CD8-positive, alpha-beta memory T cell (primary cell): ENCODE results near the gene TOMM7. TPM values are rescaled to one million over a fixed set of nuclear protein-coding genes. Genes with fewer than 3 reads are reported as not detected.
A peak's percentile ranks its signal among the peaks of the same experiment; 100 is the strongest.
"Not testable (repeated sequence)": the region's sequence is repeated elsewhere in the genome, so short reads cannot be mapped to it uniquely, and the experiment has no call there.

Experiments used
- CTCF ChIA-PET: fragments of 350-600 bp; sonication (Branson Sonifier 250); formaldehyde crosslinking; loops from one replicate; lab custom pipeline; 2021; ENCODE audit warnings: antibody characterized with exemption; lab: Charles Lee
- POLR2A ChIA-PET: fragments of 350-600 bp; sonication (Branson Sonifier 250); formaldehyde crosslinking; loops from one replicate; lab custom pipeline; 2021; ENCODE audit warnings: antibody characterized with exemption; lab: Charles Lee
- DNase-seq, 5 donors: peaks; one replicate each; pipeline versions ENCODE4 v3.0.0 to v3.0.0-alpha.2; 2020 to 2022; ENCODE audit warnings: mixed read lengths in 1 of 5
- H3K27ac ChIP-seq: one replicate; pipeline ENCODE4 v1.7.0; 2013; ENCODE audit warnings: low read depth, mild to moderate bottlenecking, low read length, moderate library complexity
- H3K27me3 ChIP-seq: 2 replicates; pipeline ENCODE4 v1.7.0; 2013; ENCODE audit warnings: low read length, mild to moderate bottlenecking; ENCODE audit not compliant: insufficient read depth, poor library complexity, severe bottlenecking
- H3K36me3 ChIP-seq: 2 replicates; pipeline ENCODE4 v1.7.0; 2013; ENCODE audit warnings: mild to moderate bottlenecking, low read length, moderate library complexity; ENCODE audit not compliant: insufficient read depth
- H3K4me1 ChIP-seq: 2 replicates; pipeline ENCODE4 v1.7.0; 2013; ENCODE audit warnings: mild to moderate bottlenecking, low read length, moderate library complexity; ENCODE audit not compliant: insufficient read depth
- H3K4me3 ChIP-seq: 2 replicates; pipeline ENCODE4 v1.7.0; 2013; ENCODE audit warnings: mild to moderate bottlenecking, low read length
- H3K9me3 ChIP-seq: 2 replicates; pipeline ENCODE4 v1.7.0; 2013; ENCODE audit warnings: mild to moderate bottlenecking, low read length
- H3K27ac Mint-ChIP-seq, 8 donors: one replicate each; pipeline ENCODE4 v1.8.0; 2020 to 2021; ENCODE audit warnings: mixed read lengths in 8 of 8, mild to moderate bottlenecking in 6 of 8, inconsistent platforms in 3 of 8, moderate library complexity in 3 of 8
- H3K27me3 Mint-ChIP-seq, 2 donors: one replicate each; pipeline ENCODE4 v1.8.0; 2020 to 2021; ENCODE audit warnings: mixed read lengths in 2 of 2, mild to moderate bottlenecking in 1 of 2, moderate library complexity in 1 of 2
- H3K36me3 Mint-ChIP-seq, 3 donors: one replicate each; pipeline ENCODE4 v1.8.0; 2020 to 2021; ENCODE audit warnings: mixed read lengths in 3 of 3, inconsistent platforms in 1 of 3, mild to moderate bottlenecking in 1 of 3
- H3K4me1 Mint-ChIP-seq, 3 donors: one replicate each; pipeline ENCODE4 v1.8.0; 2020 to 2021; ENCODE audit warnings: mixed read lengths in 3 of 3, inconsistent platforms in 1 of 3, mild to moderate bottlenecking in 1 of 3
- H3K4me3 Mint-ChIP-seq, 7 donors: one replicate each; pipeline ENCODE4 v1.8.0; 2020 to 2021; ENCODE audit warnings: mixed read lengths in 7 of 7, mild to moderate bottlenecking in 6 of 7, moderate library complexity in 4 of 7, inconsistent platforms in 2 of 7
- H3K9me3 Mint-ChIP-seq, 5 donors: one replicate each; pipeline ENCODE4 v1.8.0; 2020 to 2022; ENCODE audit warnings: mixed read lengths in 5 of 5, mild to moderate bottlenecking in 3 of 5, moderate library complexity in 2 of 5, inconsistent platforms in 1 of 5
- polyA plus RNA-seq: library from polyadenylated mRNA; unstranded; fragments of 300-500 nt; fragmentation: Illumina TruSeq; gene quantifications from one replicate; pipeline ENCODE4 v1.2.3, GENCODE V29; 2021
- total RNA-seq, 2 experiments: library from RNA; stranded (reverse); gene quantifications; one replicate each; pipeline ENCODE4 v1.2.3, GENCODE V29; 2021

TOMM7 gene
- total and polyA plus RNA-seq, 3 experiments from 2014 or later: 299 to 409 (median 318) TPM

DNA sequence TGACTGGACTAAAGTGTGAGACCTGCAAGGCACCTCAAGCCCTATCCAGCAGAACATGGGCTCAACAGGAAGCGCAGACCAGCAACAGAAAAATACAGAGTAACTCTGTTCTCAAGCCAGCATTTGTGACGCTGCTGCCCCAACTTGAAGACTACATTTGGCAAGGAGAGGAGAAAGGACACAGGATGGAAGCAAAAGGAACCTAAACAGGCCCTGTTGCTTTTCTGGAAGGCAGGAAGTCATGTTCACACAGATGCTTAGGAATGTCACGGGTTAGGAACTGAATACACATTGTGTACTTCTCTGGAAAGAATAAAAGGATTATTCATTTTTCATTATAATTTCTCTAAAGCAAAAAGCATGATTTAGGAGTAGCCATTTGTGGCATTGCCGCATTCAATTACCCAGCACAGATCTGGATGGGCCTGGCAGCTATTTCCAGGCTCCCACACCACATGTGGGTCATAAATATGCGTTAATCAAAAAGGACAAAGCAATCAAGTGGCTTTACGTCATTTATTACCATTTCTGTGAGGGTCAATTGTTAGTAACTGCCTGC is 19.8 kb upstream of the TOMM7 start:
- H3K4me1 ChIP-seq: no peaks in the 10 kb centered on the region
- no peaks in the 10 kb centered on the region for H3K36me3 ChIP-seq
- no peak overlapping the region for H3K4me3 ChIP-seq
- H3K27ac Mint-ChIP-seq: no peak overlapping the region
- no peaks in the 10 kb centered on the region for H3K27me3 ChIP-seq
- no peaks in the 10 kb centered on the region for H3K9me3 ChIP-seq
- POLR2A ChIA-PET: no interaction called here
- no peak overlapping the region for H3K27ac ChIP-seq
- no peaks in the 10 kb centered on the region for H3K36me3 Mint-ChIP-seq
- no peaks in the 10 kb centered on the region for H3K4me1 Mint-ChIP-seq
- H3K4me3 Mint-ChIP-seq: no peak overlapping the region
- H3K9me3 Mint-ChIP-seq: no peaks in the 10 kb centered on the region
- no peak for DNase-seq
- CTCF ChIA-PET: no interaction called here
- peaks cover 12% of the 10 kb centered on the region in 2 donors for H3K27me3 Mint-ChIP-seq

DNA sequence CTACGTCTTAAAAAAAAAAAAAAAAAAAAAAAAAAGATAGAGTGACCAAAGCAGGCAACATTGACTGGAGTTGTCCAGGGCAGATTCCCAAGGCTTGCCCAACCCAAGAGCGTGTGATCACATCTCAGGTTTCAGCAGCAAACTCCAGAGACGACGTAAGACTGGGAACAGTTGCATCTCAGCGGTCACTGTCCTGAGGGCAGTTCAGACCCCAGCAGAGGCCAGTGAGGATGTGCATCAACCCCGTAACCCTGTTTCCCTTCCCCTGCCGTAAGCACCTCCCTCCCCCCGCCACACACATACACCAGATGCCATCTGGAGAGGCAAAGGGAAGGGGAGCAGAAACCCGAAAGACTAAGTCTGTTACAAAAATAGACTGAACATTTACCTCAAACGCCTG is 19.3 kb upstream of the TOMM7 start:
- no peaks in the 10 kb centered on the region for H3K36me3 ChIP-seq
- no peaks in the 10 kb centered on the region for H3K27me3 ChIP-seq
- no peak overlapping the region for H3K4me3 ChIP-seq
- ChIA-PET CTCF (no interaction called here), POLR2A (no interaction called here)
- Mint-ChIP-seq H3K4me1 (no peaks in the 10 kb centered on the region), H3K27ac (no peak overlapping the region), H3K9me3 (no peaks in the 10 kb centered on the region), H3K36me3 (no peaks in the 10 kb centered on the region), H3K4me3 (no peak overlapping the region), H3K27me3 (peaks cover 14 to 15% of the 10 kb centered on the region in 2 donors)
- no peaks in the 10 kb centered on the region for H3K4me1 ChIP-seq
- H3K9me3 ChIP-seq: no peaks in the 10 kb centered on the region
- H3K27ac ChIP-seq: no peak overlapping the region
- no peak for DNase-seq

DNA sequence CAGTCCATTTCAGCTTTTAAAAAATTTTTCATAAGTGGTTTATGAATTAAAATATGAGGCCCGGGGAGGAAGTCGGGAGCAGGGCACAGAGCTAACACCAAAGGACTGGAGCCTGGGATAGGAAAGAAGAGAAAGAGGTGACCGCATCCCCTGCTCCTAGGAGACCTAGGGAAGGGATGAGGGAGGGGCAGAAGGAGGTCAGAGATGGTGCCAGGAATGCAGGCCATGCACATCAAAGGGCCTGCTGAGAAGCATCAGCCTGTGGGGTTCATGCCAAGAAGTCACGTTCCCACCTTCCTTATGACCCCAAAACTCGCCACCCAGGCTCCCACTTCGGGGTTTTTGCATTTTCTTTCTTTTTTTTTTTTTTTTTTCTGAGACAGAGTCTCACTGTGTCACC is 14.7 kb upstream of the TOMM7 start:
- Histone ChIP-seq H3K27me3 (no peaks in the 10 kb centered on the region), H3K4me3 (no peak overlapping the region), H3K4me1 (no peaks in the 10 kb centered on the region), H3K9me3 (no peaks in the 10 kb centered on the region), H3K27ac (no peak overlapping the region), H3K36me3 (no peaks in the 10 kb centered on the region)
- peaks cover 0 to 2% (median 0%) of the 10 kb centered on the region in 3 donors for H3K36me3 Mint-ChIP-seq
- H3K27ac Mint-ChIP-seq: no peak overlapping the region
- H3K4me3 Mint-ChIP-seq: no peak overlapping the region
- H3K4me1 Mint-ChIP-seq: no peaks in the 10 kb centered on the region
- ChIA-PET POLR2A (no interaction called here), CTCF (no interaction called here)
- no peak for DNase-seq
- peaks cover 14 to 15% of the 10 kb centered on the region in 2 donors for H3K27me3 Mint-ChIP-seq
- no peaks in the 10 kb centered on the region for H3K9me3 Mint-ChIP-seq

DNA sequence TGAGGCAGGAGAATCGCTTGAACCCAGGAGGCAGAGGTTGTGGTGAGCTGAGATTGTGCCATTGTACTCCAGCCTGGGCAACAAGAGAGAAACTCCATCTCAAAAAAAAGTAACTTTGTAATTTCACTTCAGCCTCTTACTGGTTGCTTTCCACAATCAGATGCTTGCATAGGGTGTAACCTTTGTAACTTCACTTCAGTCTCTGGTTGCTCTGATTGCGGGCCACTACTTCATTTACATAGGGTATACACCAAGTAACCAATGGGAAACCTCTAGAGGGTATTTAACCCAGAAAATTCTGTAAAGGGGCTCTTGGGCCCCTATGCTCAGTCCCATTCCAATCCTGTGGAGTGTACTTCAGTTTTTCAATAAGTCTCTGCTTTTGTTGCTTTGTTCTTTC is 13.9 kb upstream of the TOMM7 start:
- H3K4me3 ChIP-seq, DNase-seq, H3K9me3 Mint-ChIP-seq, POLR2A ChIA-PET, H3K27ac ChIP-seq, CTCF ChIA-PET, H3K27ac Mint-ChIP-seq, H3K36me3 Mint-ChIP-seq, H3K4me1 Mint-ChIP-seq, H3K36me3 ChIP-seq, H3K27me3 ChIP-seq, H3K4me1 ChIP-seq, H3K4me3 Mint-ChIP-seq, H3K9me3 ChIP-seq: not testable (repeated sequence)
- H3K27me3 Mint-ChIP-seq: peaks cover 14 to 15% of the 10 kb centered on the region in 2 donors

DNA sequence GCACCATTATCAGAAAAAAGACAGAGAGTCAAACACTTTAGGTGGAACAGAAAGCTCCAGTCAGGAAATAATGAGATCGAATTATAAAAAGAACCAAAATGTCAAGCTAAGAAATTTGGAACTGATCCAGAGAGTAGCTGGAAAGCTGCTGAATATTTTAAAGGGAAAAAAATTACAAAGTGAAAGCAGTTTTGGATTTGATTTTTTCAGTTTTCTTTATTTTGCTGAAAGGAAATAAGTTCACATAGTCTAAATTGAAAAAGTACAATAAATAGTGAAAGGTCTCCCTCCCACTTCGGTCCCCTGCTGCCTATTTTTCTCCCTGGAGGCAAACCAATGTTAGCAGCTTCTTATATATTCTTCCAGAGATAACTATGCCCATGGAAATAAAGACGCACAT is 11.3 kb upstream of the TOMM7 start:
- Histone ChIP-seq H3K36me3 (no peaks in the 10 kb centered on the region), H3K27ac (no peak overlapping the region), H3K4me1 (no peaks in the 10 kb centered on the region), H3K9me3 (no peaks in the 10 kb centered on the region), H3K27me3 (no peaks in the 10 kb centered on the region), H3K4me3 (no peak overlapping the region)
- H3K27ac Mint-ChIP-seq: no peak overlapping the region
- no peak overlapping the region for H3K4me3 Mint-ChIP-seq
- H3K27me3 Mint-ChIP-seq: peaks cover 10% of the 10 kb centered on the region in 2 donors
- DNase-seq: no peak
- CTCF ChIA-PET: no interaction called here
- no peaks in the 10 kb centered on the region for H3K4me1 Mint-ChIP-seq
- POLR2A ChIA-PET: no interaction called here
- H3K9me3 Mint-ChIP-seq: no peaks in the 10 kb centered on the region
- peaks cover 0 to 2% (median 0%) of the 10 kb centered on the region in 3 donors for H3K36me3 Mint-ChIP-seq

DNA sequence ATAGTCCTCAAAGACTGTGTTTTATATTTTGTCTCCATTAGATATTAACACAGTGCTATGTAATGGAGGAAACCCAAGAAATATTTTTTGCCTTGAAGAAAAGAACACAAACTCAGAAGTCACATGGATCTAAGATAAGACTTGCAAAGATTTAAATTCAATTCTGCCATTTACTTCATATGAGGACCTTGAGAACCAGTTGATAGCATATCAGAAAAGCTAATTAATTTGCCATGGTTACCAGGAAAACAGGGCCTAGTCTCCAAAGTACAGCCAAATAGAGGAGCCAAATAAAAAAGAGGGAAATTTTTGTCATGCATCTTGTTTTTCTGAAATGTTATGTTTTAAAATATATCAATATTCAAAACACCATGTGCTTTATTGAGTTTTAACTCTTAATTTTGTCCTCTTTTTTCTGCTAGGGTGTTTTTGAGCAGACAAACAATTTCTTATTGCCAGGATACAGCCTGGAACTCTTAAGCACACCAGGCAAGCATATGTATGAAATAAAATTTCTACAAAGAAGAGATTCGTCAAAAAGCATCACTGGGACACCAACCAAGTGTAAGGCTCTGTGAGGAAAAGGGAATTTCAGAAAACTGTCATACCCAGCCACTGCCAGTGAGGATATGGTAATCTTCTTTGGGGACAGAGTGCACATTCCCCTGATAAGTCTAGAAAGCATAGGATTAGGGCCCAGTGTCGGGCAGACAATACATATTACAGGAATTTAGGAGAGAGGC is 10.6 kb upstream of the TOMM7 start:
- peaks cover 9% of the 10 kb centered on the region in 2 donors for H3K27me3 Mint-ChIP-seq
- Histone ChIP-seq H3K4me3 (no peak overlapping the region), H3K27me3 (no peaks in the 10 kb centered on the region), H3K36me3 (no peaks in the 10 kb centered on the region), H3K9me3 (no peaks in the 10 kb centered on the region), H3K4me1 (no peaks in the 10 kb centered on the region), H3K27ac (no peak overlapping the region)
- peaks cover 0 to 2% (median 0%) of the 10 kb centered on the region in 3 donors for H3K36me3 Mint-ChIP-seq
- CTCF ChIA-PET: no interaction called here
- H3K9me3 Mint-ChIP-seq: no peaks in the 10 kb centered on the region
- no peak overlapping the region for H3K4me3 Mint-ChIP-seq
- H3K4me1 Mint-ChIP-seq: no peaks in the 10 kb centered on the region
- H3K27ac Mint-ChIP-seq: no peak overlapping the region
- no peak for DNase-seq
- POLR2A ChIA-PET: interaction anchor here (1.2 kb wide), 1 partner anchor 9 kb away, joined by 4 read pairs; no protein-coding TSS in a partner anchor

DNA sequence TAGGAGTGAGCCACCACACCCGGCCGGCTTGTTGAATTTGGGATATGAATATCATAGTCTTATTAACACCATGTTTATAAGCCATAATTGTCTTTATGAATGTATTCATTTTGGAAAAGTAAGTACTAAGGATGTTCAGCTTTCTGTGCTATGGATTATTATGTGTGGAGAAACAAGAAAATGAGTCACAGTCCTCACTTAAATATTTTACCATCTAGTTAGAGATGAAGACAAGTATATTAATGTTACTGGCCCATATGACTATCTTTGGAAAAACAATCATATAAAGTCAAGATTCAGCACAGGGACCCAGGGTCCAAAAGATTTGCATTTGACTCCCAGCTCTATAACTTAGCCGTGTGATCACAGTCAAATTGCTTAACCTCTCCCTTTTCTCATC is 9.8 kb upstream of the TOMM7 start:
- ChIA-PET POLR2A (interaction anchor here (1.2 kb wide), 1 partner anchor 8 kb away, joined by 4 read pairs; no protein-coding TSS in a partner anchor), CTCF (no interaction called here)
- H3K27me3 ChIP-seq: no peaks in the 10 kb centered on the region
- peaks cover 5 to 9% of the 10 kb centered on the region in 2 donors for H3K27me3 Mint-ChIP-seq
- H3K9me3 ChIP-seq: no peaks in the 10 kb centered on the region
- no peak overlapping the region for H3K27ac ChIP-seq
- no peaks in the 10 kb centered on the region for H3K4me1 Mint-ChIP-seq
- no peak overlapping the region for H3K4me3 ChIP-seq
- no peaks in the 10 kb centered on the region for H3K4me1 ChIP-seq
- H3K27ac Mint-ChIP-seq: no peak overlapping the region
- no peaks in the 10 kb centered on the region for H3K9me3 Mint-ChIP-seq
- peaks cover 0 to 2% (median 0%) of the 10 kb centered on the region in 3 donors for H3K36me3 Mint-ChIP-seq
- peak overlapping the region in 1 of 7 donors; percentile 14 for H3K4me3 Mint-ChIP-seq
- DNase-seq: no peak
- H3K36me3 ChIP-seq: no peaks in the 10 kb centered on the region

DNA sequence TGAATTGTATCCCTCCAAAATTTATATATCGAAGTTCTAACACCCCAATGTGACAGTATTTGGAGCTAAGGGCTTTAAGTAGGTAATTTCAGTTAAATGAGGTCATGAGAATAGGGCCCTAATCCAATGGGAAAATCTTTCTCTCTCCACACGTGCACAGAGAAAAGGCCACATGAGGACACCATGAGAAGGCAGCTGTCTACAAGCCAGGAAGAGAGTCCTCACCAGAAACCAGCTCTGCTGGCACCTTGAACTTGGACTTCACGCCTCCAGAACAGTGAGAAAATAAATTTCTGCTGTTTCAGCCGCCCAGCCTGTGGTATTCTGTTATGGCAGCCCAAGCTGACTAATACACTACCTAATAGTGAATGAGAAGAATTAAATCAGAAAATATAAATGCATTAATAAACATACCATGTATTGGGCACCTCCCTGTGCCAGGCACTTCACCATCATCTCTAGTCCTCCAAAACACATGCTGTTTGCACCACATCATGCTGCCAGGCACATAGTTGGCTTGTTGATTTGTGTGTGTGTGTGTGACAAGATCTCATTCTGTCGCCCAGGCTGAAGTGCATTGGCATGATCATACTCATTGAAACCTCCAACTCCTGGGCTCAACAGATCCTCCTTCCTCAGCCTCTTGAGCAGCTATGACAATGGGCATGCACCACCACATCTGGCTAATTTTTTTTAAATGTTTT is 9.1 kb upstream of the TOMM7 start:
- no peaks in the 10 kb centered on the region for H3K9me3 ChIP-seq
- no peaks in the 10 kb centered on the region for H3K4me1 ChIP-seq
- Mint-ChIP-seq H3K36me3 (peaks cover 0 to 1% (median 0%) of the 10 kb centered on the region in 3 donors), H3K4me3 (peak overlapping the region in 1 of 7 donors; percentile 14), H3K9me3 (no peaks in the 10 kb centered on the region), H3K4me1 (no peaks in the 10 kb centered on the region), H3K27ac (no peak overlapping the region), H3K27me3 (peaks cover 2 to 12% of the 10 kb centered on the region in 2 donors)
- ChIA-PET CTCF (interaction anchor here (1.4 kb wide), 1 partner anchor 224 kb away, joined by 4 read pairs; no protein-coding TSS in a partner anchor), POLR2A (interaction anchor here (1.2 kb wide), 1 partner anchor 7 kb away, joined by 4 read pairs; no protein-coding TSS in a partner anchor)
- H3K36me3 ChIP-seq: no peaks in the 10 kb centered on the region
- H3K27ac ChIP-seq: no peak overlapping the region
- DNase-seq: no peak
- H3K4me3 ChIP-seq: no peak overlapping the region
- no peaks in the 10 kb centered on the region for H3K27me3 ChIP-seq
